Measurements from ENCODE around the gene SPAG4.

SPAG4 gene

DNA sequence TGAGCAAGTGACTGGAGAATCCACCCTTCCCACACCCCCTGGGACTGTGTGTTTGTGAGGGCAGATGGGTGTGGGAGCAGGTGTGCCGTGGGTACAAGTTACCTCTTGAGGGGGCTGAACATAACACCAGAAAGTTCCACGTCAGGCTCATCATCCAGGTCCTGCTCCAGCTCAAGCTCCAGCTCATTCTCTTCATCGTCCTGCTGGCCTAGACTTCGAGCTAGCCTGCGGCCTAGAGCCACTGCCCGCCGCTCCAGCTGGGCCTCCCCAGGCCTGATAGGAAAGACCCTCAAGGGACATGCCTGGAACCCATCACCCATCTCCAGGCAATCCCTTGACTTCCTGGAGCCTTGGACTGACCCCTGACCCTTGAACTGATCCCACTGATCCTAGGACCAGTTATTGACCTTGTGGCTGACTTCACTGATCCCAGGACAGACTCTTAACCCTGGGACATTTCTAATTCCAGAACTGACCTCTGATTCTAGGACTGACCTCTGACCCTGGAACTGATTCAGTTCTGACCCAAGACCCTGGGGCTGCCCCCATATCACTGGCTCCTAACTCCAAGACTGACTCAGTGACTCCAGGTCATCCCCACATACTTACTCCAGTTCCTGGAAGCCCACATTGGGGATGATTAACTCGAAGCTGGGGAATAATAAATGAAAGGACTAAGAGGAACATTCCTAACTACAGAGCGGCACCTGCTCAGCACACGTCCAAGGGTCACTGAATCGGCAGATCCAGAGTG is 11.8 kb upstream of the SPAG4 start:
- in situ Hi-C loops (cut with MboI; ENCODE audit: low sequenced_read_pairs): no loop called here
- Histone ChIP-seq H3K9me3 (no peaks in the 10 kb centered on the region), H3K27me3 (ENCODE audit: low read depth) (no peaks in the 10 kb centered on the region), H3K4me3 (no peak overlapping the region), H3K4me1 (peaks cover 3% of the 10 kb centered on the region; the same call in 1 of the 2 replicates), H3K36me3 (replicated peaks) (no peaks in the 10 kb centered on the region)
- no peak for DNase-seq (ENCODE audit: low spot score in 2 of 2)

DNA sequence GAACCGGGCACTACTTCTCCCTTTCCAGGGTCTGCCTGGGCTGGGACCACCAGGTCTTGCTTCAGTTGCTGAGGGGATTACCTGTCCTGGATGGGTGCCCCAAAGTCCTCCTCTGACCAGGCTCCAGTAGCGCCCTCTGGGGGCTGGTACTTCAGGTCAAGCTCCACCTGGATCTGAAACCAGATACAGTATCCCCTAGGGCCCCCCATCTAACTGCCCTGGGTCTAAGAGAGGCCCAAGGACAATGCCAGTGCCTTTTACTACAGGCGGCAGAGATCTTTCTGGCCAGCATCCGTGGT is 11.2 kb upstream of the SPAG4 start:
- H3K9me3 ChIP-seq: no peaks in the 10 kb centered on the region
- DNase-seq (ENCODE audit: low spot score in 2 of 2): peak in 1 of 2 experiments; percentile 44
- no peaks in the 10 kb centered on the region for H3K36me3 ChIP-seq (replicated peaks)
- in situ Hi-C loops (cut with MboI; ENCODE audit: low sequenced_read_pairs): no loop called here
- peaks cover 3% of the 10 kb centered on the region; the same call in 1 of the 2 replicates for H3K4me1 ChIP-seq
- H3K27me3 ChIP-seq (ENCODE audit: low read depth): no peaks in the 10 kb centered on the region
- H3K4me3 ChIP-seq: no peak overlapping the region

DNA sequence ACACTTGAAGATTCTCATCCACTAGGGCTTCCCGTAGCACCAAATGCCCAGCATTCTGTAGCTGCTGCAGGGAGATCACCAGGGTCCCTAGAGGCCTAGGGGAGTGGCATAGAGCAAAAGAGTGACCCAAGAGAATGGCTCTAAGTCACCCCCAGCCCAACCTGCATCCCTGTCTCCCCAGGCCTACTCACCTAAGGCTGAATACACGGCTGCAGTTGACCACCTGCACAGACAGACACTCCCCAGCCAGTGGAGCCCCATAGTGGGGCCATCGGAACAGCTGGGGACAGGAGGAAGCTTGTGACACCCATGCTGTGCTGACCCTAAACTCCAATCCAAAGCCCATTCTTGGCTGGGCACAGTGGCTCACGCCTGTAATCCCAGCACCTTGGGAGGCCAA is 9.5 kb upstream of the SPAG4 start:
- H3K9me3 ChIP-seq: no peaks in the 10 kb centered on the region
- no peaks in the 10 kb centered on the region for H3K36me3 ChIP-seq (replicated peaks)
- H3K4me3 ChIP-seq: no peak overlapping the region
- in situ Hi-C loops (cut with MboI; ENCODE audit: low sequenced_read_pairs): no loop called here
- no peak for DNase-seq (ENCODE audit: low spot score in 2 of 2)
- H3K4me1 ChIP-seq: peaks cover 3% of the 10 kb centered on the region; the same call in 1 of the 2 replicates
- no peaks in the 10 kb centered on the region for H3K27me3 ChIP-seq (ENCODE audit: low read depth)

DNA sequence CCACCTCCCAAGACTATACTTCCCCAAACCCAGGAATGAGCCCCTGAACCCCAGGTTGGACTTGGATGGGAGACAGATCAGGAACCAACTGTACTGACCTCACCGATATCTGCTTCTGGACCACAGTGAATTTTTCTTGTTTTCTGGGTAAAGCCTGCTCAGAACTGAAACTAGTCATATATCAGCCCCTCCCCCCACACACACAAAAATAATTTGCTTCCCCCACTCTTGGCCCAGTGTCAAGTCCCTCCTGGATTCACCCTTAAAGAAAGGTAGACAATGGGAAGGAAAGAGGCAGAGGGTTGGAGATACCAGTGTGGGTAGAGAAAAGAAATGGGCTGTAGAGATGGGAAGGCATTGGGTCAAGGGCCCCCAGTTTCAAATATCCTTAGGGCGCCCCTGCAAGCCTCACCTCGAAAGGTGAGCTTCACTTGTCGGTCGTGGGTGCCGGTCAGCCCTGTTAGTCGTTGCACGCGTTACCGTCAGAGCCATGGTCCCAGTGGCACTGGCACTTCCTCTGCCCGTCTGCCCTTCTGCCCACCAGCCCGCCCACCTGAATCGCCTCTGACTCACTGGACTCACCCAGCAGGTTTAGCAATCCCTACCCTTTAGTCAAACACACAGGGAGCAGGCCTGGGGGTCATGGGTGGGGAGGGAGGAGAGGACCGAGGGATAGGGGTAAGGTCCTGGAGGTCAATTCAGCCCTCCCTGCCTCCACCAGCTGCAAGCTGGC is 8.5 kb upstream of the SPAG4 start:
- H3K27me3 ChIP-seq (ENCODE audit: low read depth): no peaks in the 10 kb centered on the region
- in situ Hi-C loops (cut with MboI; ENCODE audit: low sequenced_read_pairs): no loop called here
- H3K36me3 ChIP-seq (replicated peaks): no peaks in the 10 kb centered on the region
- H3K9me3 ChIP-seq: no peaks in the 10 kb centered on the region
- no peaks in the 10 kb centered on the region for H3K4me1 ChIP-seq
- no peak for DNase-seq (ENCODE audit: low spot score in 2 of 2)
- no peak overlapping the region for H3K4me3 ChIP-seq

DNA sequence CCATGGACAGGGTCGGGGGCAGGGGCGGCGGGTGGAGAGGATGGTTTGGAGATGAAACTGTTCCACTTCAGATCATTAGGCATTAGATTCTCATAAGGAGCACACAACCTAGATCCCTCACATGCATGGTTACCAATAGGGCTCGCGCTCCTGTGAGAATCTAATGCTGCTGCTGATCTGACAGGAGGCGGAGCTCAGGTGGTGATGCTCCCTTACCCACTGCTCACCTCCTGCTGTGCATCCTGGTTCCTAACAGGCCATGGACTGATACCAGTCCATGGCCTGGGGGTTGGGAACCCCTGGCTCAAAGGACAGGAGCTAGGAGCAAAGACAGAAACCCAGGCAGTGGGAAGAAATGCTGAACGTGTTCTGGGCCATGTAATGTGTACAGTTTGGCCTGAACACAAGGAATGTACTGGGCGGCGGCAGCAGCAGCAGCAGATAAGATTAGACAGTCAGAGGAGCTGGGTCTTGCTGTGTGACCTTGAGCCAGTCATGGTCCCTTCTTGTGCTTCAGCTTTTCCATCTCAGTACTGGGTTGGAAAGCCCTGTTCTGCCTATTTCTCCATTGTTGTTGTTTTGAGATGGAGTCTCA is 4.7 kb upstream of the SPAG4 start:
- Histone ChIP-seq H3K27me3 (ENCODE audit: low read depth) (no peaks in the 10 kb centered on the region), H3K4me1 (peaks cover 6% of the 10 kb centered on the region), H3K9me3 (no peaks in the 10 kb centered on the region), H3K4me3 (no peak overlapping the region), H3K36me3 (replicated peaks) (no peaks in the 10 kb centered on the region)
- DNase-seq (ENCODE audit: low spot score in 2 of 2): no peak
- in situ Hi-C loops (cut with MboI; ENCODE audit: low sequenced_read_pairs): no loop called here

DNA sequence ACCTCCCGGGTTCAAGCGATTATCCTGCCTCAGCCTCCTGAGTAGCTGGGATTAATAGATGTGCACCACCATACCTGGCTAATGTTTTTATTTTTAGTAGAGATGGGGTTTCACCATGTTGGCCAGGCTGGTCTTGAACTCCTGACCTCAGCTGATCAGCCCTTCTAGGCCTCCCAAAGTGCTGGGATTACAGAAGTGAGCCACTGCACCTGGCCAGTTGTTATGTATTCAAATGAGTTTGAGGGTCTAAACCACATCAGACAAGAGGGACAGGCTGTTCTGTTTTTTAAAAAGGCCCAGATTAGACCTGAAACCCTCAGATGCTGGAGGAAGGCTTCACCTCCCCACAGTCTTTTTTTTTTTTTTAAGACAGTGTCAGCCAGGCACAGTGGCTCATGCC is 4.1 kb upstream of the SPAG4 start:
- Histone ChIP-seq H3K9me3 (no peaks in the 10 kb centered on the region), H3K36me3 (replicated peaks) (no peaks in the 10 kb centered on the region), H3K27me3 (ENCODE audit: low read depth) (no peaks in the 10 kb centered on the region), H3K4me1 (peaks cover 7% of the 10 kb centered on the region), H3K4me3 (no peak overlapping the region)
- no peak for DNase-seq (ENCODE audit: low spot score in 2 of 2)
- in situ Hi-C loops (cut with MboI; ENCODE audit: low sequenced_read_pairs): no loop called here

DNA sequence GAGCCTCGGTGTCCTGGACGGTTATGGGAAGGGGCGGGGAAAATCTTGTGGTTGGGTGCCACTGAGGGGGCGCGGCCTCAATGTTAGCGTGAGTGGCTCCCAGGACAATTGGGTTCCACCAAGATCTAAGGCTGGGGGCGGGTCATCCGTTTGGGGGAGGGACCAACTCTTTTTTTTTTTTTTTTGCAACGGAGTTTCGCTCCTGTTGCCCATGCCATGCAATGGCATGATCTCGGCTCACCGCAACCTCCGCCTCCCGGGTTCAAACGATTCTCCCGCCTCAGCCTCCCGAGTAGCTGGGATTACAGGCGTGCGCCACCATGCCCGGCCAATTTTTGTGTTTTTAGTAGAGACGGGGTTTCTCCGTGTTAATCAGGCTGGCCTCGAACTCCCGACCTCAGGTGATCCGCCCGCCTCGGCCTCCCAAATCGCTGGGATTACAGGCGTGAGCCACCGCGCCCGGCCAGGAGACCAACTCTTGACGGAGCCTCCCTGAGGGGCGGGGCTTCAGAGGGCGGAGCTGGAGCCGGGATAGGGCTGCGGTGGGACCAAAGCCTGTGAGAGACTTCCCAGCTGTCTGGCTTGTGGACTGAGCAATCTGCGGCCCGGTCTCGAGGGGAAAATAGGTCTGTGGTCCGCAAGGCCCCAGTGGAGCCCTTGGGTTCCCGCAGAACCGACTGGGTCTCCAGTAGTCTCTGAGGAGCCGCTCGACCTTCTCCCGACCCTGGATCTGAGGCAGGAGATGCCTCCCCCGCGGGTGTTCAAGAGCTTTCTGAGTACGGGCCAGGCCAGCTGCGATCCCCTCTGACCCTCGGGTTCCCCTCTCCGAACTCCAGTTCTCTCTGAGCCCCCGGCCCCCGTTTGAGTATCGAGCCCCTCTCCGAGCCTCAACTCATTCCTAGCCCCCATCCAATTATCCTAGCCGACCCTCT is 1.1 kb downstream of the SPAG4 start:
- no peaks in the 10 kb centered on the region for H3K9me3 ChIP-seq
- peak; percentile 53 to 95 for DNase-seq (ENCODE audit: low spot score in 2 of 2)
- H3K36me3 ChIP-seq (replicated peaks): no peaks in the 10 kb centered on the region
- in situ Hi-C loops (cut with MboI; ENCODE audit: low sequenced_read_pairs): no loop called here
- peak overlapping the region; percentile 45 for H3K4me3 ChIP-seq
- H3K4me1 ChIP-seq: peaks cover 30% of the 10 kb centered on the region
- no peaks in the 10 kb centered on the region for H3K27me3 ChIP-seq (ENCODE audit: low read depth)

DNA sequence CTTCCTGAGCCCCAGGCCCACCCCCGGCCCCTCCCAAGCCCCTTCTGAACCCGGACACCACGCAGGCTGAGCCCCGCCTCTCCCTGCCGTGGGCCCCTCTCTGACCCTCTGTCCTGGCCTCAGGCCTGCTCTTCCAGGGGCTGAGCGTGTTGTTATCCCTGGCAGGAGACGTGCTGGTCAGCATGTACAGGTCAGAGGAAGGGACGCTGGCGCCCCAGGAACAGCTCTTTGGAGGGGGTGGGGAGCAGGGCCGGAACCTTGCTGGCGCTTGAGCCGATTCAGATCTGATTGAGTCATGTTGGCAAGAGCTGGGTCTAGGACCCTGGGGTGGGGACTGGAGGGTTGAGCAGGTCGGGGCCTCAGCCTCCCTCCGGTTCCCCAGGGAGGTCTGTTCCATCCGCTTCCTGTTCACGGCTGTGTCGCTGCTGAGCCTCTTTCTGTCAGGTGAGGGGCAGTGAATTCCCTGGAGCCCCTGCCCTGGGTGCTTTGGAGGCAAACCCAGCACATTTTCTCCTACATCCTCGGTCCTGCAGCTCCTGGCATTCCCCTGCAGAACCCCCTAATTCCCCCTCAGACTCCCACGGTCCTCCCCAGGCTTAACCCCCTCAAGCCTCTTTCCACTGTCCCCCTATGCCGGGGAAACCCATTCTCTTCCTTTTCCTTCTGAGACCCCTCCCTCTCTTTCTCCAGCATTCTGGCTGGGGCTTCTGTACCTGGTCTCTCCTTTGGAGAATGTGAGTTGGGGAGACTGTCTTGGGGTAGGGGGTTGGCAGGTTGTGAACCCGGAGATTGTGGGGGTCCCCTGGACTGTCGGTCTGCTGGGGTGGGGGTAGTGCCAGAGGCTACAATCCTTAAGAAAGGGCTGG is 2.0 kb downstream of the SPAG4 start:
- no peaks in the 10 kb centered on the region for H3K9me3 ChIP-seq
- peak; percentile 73 to 86 for DNase-seq (ENCODE audit: low spot score in 2 of 2)
- H3K4me3 ChIP-seq: peak overlapping the region; percentile 45
- in situ Hi-C loops (cut with MboI; ENCODE audit: low sequenced_read_pairs): no loop called here
- no peaks in the 10 kb centered on the region for H3K36me3 ChIP-seq (replicated peaks)
- peaks cover 30% of the 10 kb centered on the region for H3K4me1 ChIP-seq
- no peaks in the 10 kb centered on the region for H3K27me3 ChIP-seq (ENCODE audit: low read depth)

DNA sequence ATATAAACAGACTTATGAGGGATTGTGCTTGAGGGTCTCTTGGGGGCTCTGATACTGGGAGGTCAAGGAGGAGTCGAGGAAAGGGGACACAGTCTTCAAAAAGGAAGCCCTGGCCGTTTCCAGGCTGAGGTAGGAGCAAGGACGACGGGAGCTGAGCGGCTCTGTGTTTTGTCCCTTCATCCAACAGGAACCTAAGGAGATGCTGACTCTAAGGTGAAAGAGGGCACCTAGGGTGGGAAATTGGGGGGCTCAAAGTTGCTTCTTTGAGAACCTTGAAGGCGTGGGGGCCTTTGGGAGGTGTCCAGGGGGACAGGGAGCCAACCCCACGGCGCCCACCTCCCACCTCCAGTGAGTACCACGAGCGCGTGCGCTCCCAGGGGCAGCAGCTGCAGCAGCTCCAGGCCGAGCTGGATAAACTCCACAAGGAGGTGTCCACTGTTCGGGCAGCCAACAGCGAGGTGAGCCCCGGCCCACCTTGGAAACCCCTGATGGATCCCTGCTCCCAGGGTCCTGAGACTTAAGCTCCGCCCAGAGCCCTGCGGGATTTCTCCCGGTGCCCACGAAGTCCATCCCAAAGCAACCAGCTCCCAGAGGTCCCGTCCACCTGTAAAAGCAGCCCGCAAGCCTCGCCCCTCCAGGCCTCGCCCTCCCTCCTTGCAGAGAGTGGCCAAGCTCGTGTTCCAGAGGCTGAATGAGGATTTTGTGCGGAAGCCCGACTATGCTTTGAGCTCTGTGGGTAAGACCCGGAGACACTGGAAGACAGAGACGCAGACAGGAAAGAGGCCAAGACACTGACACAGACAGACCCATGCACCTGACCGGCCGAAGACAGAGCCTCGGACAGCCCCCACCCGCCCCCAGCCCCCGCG is 2.9 kb downstream of the SPAG4 start:
- H3K4me1 ChIP-seq: peaks cover 30% of the 10 kb centered on the region
- no peaks in the 10 kb centered on the region for H3K9me3 ChIP-seq
- no peaks in the 10 kb centered on the region for H3K27me3 ChIP-seq (ENCODE audit: low read depth)
- H3K4me3 ChIP-seq: peak overlapping the region; percentile 45
- peak in 1 of 2 experiments; percentile 54 for DNase-seq (ENCODE audit: low spot score in 2 of 2)
- in situ Hi-C loops (cut with MboI; ENCODE audit: low sequenced_read_pairs): no loop called here
- no peaks in the 10 kb centered on the region for H3K36me3 ChIP-seq (replicated peaks)

DNA sequence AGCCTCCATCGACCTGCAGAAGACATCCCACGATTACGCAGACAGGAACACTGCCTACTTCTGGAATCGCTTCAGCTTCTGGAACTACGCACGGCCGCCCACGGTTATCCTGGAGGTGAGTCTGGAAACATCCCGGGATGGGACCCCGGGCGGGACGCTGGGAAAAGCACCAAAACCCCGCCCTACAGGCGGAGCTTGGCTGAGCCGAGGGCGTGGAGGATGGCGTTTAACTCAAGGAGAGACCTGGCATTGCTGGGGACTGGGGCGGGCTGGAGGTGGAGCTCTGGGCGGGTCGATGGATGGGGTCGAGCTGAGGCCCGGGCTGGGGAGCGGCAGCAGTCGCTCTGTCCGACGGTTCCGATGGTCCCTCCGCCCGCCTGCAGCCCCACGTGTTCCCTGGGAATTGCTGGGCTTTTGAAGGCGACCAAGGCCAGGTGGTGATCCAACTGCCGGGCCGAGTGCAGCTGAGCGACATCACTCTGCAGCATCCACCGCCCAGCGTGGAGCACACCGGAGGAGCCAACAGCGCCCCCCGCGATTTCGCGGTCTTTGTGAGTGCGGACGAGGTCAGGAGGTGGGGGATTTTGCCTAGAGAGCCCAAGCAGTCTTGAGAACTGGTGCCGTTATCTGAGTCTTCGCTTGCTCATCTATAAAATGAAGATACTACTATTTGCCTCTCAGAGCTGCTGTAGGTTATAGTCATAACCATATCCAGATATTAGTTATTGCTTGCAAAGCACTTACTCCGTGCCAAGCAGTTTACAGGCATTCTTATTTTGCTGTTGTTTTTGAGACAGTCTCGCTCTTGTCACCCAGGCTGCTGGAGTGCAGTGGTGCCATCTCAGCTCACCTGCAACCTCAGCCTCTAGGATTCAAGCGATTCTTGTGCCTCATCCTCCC is 3.8 kb downstream of the SPAG4 start:
- in situ Hi-C loops (cut with MboI; ENCODE audit: low sequenced_read_pairs): no loop called here
- Histone ChIP-seq H3K4me1 (peaks cover 30% of the 10 kb centered on the region), H3K36me3 (replicated peaks) (no peaks in the 10 kb centered on the region), H3K9me3 (no peaks in the 10 kb centered on the region), H3K4me3 (peak overlapping the region; percentile 45), H3K27me3 (ENCODE audit: low read depth) (no peaks in the 10 kb centered on the region)
- peak; percentile 90 to 98 for DNase-seq (ENCODE audit: low spot score in 2 of 2)

DNA sequence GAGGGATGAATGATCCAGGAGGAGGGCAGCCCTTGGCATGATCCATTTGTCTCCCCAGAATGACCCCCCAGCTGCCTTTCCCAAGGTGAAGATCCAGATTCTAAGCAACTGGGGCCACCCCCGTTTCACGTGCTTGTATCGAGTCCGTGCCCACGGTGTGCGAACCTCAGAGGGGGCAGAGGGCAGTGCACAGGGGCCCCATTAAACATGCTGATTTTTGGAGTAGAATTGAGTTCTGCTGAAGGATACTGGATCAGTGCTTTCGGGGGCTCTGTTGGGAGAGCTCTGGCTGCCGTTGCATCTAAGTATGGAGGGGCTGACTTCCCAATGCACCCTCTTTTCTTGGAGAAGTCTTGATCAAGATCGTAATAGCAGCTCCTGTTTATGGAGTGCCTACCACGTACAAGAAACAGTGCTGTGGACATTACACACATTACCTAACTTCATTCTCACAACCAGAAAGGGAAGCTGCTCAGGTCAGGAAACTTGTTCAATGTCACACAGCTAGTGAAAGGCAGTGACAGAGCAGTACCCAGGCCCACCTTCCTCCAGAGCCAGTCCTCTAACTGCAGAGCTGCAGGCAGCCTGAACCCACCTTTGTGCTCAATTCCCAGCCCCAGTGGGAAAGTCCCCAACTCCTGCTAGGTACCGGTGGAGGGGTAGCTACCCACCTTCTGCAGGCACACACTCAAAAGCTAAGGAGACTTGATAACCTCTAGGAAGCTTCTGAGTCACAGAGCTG is 5.4 kb downstream of the SPAG4 start:
- Histone ChIP-seq H3K9me3 (no peaks in the 10 kb centered on the region), H3K36me3 (replicated peaks) (peaks cover 12% of the 10 kb centered on the region), H3K27me3 (ENCODE audit: low read depth) (no peaks in the 10 kb centered on the region), H3K4me3 (no peak overlapping the region), H3K4me1 (peaks cover 23% of the 10 kb centered on the region)
- no peak for DNase-seq (ENCODE audit: low spot score in 2 of 2)
- in situ Hi-C loops (cut with MboI; ENCODE audit: low sequenced_read_pairs): no loop called here

Data from HAP-1 (cell line).